HK-2 (cell line): ENCODE measurements around the gene LAMA4.
"Not testable (repeated sequence)": the region's sequence is repeated elsewhere in the genome, so short reads cannot be mapped to it uniquely, and the experiment has no call there.

Source experiments
- DNase-seq: peaks from one replicate; pipeline ENCODE4 v3.0.0-alpha.2; 2018; ENCODE audit not compliant: unreplicated experiment

Gene LAMA4

DNA sequence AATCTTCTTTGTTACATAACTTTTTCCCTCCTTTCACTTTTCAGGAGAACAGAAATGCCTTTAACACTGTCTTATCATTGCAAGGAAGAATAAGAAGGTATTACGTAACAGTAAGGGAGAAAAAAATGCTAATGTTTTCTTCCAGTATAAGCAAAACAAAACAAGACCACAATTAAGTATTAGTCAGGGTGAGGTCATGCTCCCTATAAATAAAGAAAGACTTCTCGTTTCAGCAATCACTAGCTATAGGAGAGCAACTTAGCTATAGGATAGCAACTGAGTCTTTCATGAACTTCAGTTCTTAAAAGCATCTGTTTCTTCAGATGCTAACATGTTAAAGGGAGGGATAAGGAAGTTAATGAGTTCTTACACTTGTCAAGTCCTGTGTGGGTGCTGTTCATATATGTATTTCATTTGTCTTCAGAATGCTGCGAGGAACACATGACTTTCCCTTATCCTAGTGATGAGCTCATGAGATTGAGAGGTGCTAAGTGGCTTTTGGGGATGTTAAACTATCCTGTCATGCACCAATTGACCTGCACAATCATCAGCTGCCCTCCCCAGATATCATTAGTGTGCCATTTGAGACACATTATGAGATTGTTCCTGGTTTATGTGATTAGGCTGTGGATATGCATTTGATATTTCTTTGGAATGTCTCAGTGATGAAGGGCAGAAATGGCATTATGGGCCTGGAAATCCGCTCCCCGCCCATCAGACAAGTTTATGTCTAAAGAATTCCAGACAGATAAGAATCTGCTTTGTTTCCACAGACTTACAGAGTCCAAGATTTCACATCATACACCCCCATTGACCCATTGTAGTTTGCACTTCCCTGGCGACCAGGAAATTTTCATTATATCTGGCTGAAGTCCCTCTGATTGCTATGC, 37.5 kb downstream of the LAMA4 start:
- no peak for DNase-seq

DNA sequence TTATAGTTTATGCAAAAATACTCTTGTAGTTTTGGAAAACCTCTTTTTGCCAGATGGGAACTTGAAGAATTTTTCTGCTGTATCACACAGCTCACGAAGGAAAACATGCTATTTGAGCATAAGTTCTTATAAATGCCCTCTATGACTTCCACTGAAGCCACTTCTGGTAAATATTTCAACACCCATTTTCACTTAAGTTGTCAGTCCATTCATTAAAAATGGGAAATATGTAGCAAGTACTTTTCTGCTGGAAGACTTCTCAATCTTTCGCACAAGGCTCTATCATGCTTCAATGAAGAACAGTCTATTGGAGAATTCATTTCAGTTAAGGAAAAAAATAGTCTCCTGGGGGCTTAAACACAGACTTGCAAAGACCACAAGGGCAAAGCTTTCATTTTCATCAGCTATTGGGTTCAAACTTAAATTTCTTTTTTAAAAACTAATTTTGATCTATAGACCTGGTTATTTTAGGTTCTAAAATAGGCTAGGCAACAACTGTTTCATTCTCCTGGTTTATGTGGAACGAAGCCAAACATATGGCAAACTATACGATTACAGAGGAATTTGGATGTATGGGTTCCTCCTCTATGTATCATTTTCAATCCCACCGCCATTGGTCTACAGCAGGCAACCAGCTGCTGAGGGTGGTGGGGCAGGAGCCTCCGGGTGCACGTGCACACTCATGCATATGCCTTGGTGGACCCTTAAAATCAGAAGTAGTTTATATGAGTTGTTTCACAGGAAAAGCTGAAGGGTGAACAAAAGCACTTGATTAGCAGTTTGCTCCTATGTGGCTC, 38.7 kb downstream of the LAMA4 start:
- DNase-seq: no peak

DNA sequence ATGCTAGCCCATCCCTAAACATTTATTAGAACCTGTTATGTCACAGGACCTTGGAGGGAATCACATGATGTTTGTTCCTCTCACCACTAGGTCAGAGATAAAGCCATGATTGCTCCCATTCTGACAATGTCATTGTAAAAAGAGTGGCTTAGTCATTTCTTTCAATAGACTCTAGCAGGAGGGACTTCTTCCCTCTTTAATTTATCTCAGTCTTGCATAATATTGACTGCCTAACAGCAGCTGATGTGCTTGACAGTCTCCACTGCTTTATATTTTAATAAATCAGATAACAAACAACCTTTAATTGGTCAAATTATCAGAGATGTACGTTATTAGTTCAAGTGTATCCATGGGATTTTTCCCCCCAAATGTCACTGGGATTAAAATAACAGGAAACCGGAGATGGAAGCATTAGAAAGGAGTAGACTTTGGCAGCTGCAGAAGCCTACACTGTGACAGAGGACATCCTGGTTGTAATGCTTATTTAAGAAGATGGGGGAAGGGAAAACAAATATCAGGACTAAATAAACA, 39.6 kb downstream of the LAMA4 start:
- DNase-seq: no peak

GRCh38 chr6:112210852-112211251, 43.5 kb downstream of the LAMA4 start:
- no peak for DNase-seq

GRCh38 chr6:112209131-112209530, 45.2 kb downstream of the LAMA4 start:
- DNase-seq: no peak

GRCh38 chr6:112207776-112208175, 46.6 kb downstream of the LAMA4 start:
- no peak for DNase-seq

GRCh38 chr6:112207131-112207530, 47.2 kb downstream of the LAMA4 start:
- DNase-seq: no peak

GRCh38 chr6:112206110-112206458, 48.3 kb downstream of the LAMA4 start:
- DNase-seq: no peak

- no peak for DNase-seq
Measured at GRCh38 chr6:112205427-112206109, 48.8 kb downstream of the LAMA4 start.

DNA sequence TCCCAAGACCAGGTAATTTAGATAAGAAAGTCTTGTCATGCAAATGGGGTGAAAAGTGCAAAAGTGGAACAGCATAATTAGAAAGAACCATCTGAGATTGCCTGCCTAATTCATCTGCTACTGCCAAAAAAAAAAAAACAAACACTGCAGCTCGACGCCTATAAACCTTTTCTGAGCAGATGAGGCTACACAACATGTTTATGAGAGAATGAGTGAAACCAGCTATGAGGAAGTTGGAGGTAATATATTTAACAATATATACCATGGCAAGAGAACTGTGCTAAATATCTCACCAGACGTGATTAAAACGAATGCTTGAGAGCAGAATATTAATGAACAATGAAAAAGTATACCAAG, 50.0 kb downstream of the LAMA4 start:
- DNase-seq: no peak

DNA sequence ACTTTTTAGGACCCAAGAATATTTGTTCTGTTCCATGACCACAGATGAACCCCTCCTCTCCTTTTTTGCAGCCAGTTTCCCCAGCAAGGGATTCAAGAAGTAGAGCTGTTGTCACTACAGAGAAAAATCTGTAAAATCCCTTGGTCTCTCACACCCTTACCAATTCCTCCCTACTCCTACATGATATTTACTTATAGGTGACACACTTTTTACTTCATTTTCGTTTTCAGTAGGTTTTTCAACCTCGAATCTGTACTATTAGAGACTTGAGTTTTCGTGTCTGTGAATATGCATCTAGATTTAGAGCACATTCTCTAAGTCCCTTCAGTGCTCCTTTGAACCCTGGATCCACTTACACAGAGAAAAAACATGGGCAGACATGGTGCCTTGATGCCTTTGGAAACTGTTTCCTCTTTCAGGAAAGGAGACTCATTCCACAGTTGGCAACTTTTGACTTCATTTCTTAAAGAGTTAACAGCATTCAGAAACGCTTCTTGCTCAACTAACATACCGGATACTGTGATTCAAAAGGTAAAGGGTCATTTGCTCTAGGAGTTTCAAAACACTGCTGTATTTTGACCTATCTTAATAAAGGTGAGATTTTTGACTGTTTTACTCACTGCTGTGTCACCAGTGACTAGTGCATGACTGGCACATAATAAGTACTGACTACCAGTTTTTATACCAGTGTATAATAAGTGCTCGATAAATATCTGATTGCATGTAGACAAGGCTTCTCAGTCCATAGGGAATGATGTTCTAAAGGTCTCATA, 50.6 kb downstream of the LAMA4 start:
- DNase-seq: no peak

GRCh38 chr6:112202639-112203341, 51.6 kb downstream of the LAMA4 start:
- DNase-seq: no peak

DNA sequence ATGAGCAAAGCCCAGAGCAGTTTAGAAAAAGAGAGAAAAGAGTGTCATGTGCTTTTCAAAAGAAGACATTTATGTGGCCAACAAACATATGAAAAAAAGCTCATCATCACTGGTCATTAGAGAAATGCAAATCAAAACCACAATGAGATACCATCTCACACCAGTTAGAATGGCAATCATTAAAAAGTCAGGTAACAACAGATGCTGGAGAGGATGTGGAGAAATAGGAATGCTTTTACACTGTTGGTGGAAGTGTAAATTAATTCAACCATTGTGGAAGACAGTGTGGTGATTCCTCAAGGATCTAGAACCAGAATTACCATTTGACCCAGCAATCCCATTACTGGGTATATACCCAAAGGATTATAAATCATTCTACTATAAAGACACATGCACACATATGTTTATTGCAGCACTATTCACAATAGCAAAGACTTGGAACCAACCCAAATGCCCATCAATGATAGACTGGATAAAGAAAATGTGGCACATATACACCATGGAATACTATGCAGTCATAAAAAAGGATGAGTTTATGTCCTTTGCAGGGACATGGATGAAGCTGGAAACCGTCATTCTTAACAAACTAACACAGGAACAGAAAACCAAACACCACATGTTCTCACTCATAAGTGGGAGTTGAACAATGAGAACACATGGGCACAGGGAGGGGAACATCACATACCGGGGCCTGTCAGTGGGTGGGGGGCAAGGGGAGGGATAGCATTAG, 54.0 kb downstream of the LAMA4 start:
- DNase-seq: not testable (repeated sequence)

DNA sequence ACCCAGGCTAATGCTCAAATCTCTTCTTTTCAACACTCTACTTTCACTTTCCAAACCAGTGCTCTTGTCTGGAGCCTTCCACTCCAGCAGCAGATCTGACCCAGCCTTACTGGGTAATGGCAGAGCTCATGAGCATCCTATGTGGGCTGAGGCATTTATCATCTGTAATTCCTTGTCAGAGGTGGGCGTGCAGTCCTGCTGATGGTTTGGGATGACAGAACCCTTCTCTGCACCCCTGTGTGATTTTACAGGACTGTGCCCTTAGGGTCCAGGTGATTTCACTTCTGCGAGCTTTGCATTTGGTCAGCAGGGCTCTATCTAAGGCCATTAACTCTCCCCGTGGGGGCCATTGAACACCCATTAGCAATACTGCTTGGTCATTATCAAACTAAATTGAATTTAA, 55.4 kb downstream of the LAMA4 start:
- DNase-seq: no peak

- DNase-seq: no peak
Measured at GRCh38 chr6:112198582-112198981, 55.8 kb downstream of the LAMA4 start.

- no peak for DNase-seq
Measured at GRCh38 chr6:112197636-112198035, 56.7 kb downstream of the LAMA4 start.

GRCh38 chr6:112196306-112196705, 58.1 kb downstream of the LAMA4 start:
- no peak for DNase-seq

GRCh38 chr6:112195166-112195565, 59.2 kb downstream of the LAMA4 start:
- no peak for DNase-seq

DNA sequence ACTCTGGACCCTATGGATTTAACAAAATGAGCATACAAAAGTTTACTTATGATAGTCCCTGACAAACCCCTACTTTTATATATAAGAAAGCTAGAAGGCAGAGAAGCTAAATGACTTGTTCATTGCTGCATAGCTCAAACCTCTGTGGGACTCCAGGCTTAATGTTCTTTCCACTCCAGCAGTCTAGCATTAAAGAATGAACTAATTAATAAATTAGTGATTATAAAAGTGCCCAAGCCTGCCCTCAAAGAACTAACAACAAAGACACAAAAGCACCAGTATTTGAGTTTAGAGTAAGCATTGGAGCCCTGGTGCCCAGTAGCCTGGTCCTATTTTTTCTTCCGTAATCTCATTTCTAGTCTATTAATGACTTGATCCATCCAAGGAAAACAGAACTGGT, 59.9 kb downstream of the LAMA4 start:
- no peak for DNase-seq

DNA sequence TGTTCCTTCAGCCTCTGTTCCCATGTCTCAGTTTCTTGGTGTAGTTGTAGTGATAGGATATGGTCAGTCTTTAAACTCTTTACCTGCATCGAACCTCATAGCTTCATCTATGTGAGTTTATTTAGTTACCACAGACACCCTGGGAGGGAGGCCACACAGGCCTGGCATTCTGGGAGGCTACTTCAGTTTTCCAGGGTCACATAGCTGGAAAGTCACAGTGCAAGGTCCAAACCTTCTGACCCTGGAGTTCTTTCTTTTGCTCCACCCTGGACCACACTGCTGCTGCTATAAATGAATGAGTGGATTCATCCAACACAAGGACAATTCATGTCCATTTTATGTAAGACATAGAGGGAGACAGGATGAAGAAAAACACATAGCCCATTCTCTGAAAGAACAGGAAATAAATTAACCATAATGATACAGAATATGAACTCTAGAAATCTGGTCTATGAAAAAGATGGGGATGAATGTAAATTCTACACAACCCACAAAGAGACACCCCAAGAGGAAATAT, 60.8 kb downstream of the LAMA4 start:
- no peak for DNase-seq
